ENCODE data around the gene GUCD1. TPM values are rescaled to one million over a fixed set of nuclear protein-coding genes. Genes with fewer than 3 reads are reported as not detected.
"Not testable (repeated sequence)": the region's sequence is repeated elsewhere in the genome, so short reads cannot be mapped to it uniquely, and the experiment has no call there.

Gene GUCD1
- 100 TPM for total RNA-seq (2013)
- polyA plus RNA-seq (10 to 100 TPM; 67.1 to 85.9 (median 72.5) TPM), polyA minus RNA-seq (129 and 244 TPM in 2 replicates), total RNA-seq (72.6 to 131 (median 96.2) reads per million in 11 experiments)

DNA sequence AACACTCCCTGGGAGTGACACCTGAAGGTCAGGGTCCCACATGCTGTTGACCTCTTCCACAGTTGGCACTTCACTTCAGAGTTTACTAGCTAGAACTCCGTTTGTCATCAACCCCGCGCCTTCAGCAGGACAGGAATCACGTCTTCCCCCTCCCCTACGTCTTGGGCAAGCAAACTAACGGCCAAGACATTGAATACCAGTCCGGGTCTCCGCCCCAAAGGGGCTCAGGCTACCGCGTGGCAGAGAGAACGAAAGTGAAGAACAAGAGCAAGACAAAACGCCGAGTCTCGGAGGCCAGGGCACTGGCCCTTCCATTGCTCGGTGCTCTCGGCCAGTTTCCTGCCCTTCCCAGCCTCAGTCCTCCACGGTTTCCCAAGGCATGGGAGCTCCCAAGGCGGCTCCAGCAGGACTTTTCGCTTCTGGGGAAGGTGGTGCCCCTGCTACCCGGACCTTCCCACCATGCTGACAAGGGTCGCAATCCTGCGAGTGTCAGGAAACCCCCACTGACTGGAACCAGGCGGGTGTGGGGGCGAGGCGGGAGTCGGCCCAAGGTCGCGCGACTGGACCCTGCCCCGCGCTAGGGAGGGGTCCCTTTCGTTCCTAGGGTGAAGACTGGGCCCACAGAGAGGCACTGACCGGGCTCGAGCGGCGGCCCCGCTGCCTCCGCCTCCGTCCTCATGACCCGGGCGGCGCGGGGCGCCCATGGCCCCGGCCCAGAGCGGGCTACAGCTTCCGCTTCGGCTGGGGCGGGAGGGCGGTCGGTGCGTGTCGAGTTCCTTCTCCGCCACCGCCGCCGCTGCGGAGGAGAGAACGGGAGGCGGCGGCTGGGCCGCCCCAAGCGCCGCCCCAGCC is at the start of gene GUCD1:
GUCD1 (minus strand) TSS at position 826 of the 852 bp plus-strand sequence; CDS start at position 679, 147 bp downstream.
- H3K36me3 Mint-ChIP-seq: peaks cover 38 to 44% of the 10 kb centered on the region in 2 donors
- TF ChIP-seq, protein P1, sequence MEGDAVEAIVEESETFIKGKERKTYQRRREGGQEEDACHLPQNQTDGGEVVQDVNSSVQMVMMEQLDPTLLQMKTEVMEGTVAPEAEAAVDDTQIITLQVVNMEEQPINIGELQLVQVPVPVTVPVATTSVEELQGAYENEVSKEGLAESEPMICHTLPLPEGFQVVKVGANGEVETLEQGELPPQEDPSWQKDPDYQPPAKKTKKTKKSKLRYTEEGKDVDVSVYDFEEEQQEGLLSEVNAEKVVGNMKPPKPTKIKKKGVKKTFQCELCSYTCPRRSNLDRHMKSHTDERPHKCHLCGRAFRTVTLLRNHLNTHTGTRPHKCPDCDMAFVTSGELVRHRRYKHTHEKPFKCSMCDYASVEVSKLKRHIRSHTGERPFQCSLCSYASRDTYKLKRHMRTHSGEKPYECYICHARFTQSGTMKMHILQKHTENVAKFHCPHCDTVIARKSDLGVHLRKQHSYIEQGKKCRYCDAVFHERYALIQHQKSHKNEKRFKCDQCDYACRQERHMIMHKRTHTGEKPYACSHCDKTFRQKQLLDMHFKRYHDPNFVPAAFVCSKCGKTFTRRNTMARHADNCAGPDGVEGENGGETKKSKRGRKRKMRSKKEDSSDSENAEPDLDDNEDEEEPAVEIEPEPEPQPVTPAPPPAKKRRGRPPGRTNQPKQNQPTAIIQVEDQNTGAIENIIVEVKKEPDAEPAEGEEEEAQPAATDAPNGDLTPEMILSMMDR (IDR thresholded peaks at IDR 0.05): no peak
- under 1% methylated on average over 63 of the region's 64 CpGs for WGBS (ENCODE audit: insufficient coverage)

DNA sequence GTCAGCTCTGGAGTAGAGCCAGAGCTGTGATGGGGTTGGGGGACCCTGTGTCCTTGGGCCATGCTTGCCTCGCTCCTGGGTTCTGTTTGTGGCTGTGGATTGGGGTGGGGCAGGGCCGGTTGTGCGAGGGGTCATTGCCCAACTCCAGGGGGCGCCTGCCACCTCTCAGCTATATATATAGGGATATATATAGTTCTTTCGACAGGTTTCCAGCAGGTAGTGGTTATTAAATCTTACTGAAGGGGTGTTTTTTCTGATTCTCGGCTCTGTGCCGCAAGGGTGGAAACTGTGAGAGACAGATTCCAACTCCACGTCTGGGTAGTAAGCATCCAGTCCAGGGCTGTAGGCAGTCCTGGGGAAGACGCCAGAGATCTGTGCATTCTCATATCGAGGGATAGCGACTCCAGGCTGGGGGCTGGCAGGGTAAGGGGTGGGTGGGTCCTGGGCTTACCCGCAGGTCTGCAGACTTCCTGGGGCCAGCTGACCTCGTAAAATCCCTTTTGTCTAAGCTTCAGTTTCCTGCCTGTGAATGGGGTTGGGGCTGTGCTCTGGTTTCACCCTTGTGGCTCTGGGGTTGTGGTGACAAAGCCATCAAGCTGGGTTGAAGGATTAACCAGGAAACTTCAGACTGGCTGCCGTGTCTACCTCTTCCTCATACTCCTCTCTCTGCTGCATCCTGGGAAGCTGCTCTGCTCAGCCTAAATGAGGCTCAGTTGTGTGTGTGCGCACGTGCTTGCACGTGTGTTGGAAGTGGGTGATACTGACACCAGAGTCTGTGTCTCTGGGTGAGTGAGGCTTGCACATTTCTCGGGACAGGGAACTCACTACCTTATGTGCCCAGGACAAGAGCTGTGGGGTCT is 49.1 kb upstream of the GUCD1 start:
- H3K36me3 Mint-ChIP-seq; H3K9me3 Mint-ChIP-seq; H3K27ac ChIP-seq (ENCODE audit: low read depth in 1 of 2, low read length in 2 of 2); H3K9ac ChIP-seq (ENCODE audit: insufficient read depth, low read length, poor library complexity, severe bottlenecking); H3K27me3 Mint-ChIP-seq (ENCODE audit: low read depth in 3 of 3); H3K79me2 ChIP-seq (ENCODE audit: insufficient read depth, low read length); H3K27me3 ChIP-seq (ENCODE audit: control insufficient read depth in 2 of 2, insufficient read depth in 2 of 2, low read length in 2 of 2); intact Hi-C loops (cut with micrococcal nuclease); H3K4me2 ChIP-seq (replicated peaks; ENCODE audit: extremely low read depth, low read length, poor library complexity, severe bottlenecking); H3K9me3 ChIP-seq (replicated peaks in 1 of 2; ENCODE audit: control insufficient read depth in 1 of 2, insufficient read depth in 1 of 2, low read length in 2 of 2); H4K20me1 ChIP-seq (ENCODE audit: insufficient read depth, low read length); H3K36me3 ChIP-seq (replicated peaks in 1 of 2; ENCODE audit: control insufficient read depth in 1 of 2, insufficient read depth in 2 of 2, low read length in 2 of 2): not testable (repeated sequence)
- WGBS (ENCODE audit: insufficient coverage): 0% methylated on average over 6 of the region's 18 CpGs
- peak overlapping the region; percentile 38 to 84 for H3K4me3 Mint-ChIP-seq
- Histone ChIP-seq H3K4me1 (ENCODE audit: control insufficient read depth in 1 of 2, insufficient read depth in 2 of 2, low read length in 2 of 2) (peaks cover 43 to 44% of the 10 kb centered on the region in 2 donors), H2AFZ (ENCODE audit: insufficient read depth, low read depth, low read length, poor library complexity, severe bottlenecking) (peak overlapping the region; percentile 67), H3K4me3 (replicated peaks in 1 of 3; ENCODE audit: low read depth in 2 of 3, low read length in 3 of 3) (peak overlapping the region in 1 of 3 experiments; percentile 4)
- H3K4me1 Mint-ChIP-seq: peaks cover 55% of the 10 kb centered on the region
- DNase-seq: peak in 1 of 3 donors; percentile 15
- H3K27ac Mint-ChIP-seq: peak overlapping the region; percentile 20 to 91 (median 71)

More for the DNA sequence above, at the start of gene GUCD1:
- peaks cover 0 to 3% (median 2%) of the 10 kb centered on the region in 3 donors for H3K27me3 Mint-ChIP-seq (ENCODE audit: low read depth in 3 of 3)
- peaks cover 92% of the 10 kb centered on the region for H3K79me2 ChIP-seq (ENCODE audit: insufficient read depth, low read length)
- H3K9ac ChIP-seq (ENCODE audit: insufficient read depth, low read length, poor library complexity, severe bottlenecking): peak within 1 kb of the TSS; percentile 98
- peaks cover 68% of the 10 kb centered on the region for H4K20me1 ChIP-seq (ENCODE audit: insufficient read depth, low read length)
- H3K4me3 ChIP-seq (replicated peaks in 1 of 3; ENCODE audit: low read depth in 2 of 3, low read length in 3 of 3): peak within 1 kb of the TSS; percentile 79 to 98 (median 97)
- peak within 1 kb of the TSS; percentile 93 for H3K4me2 ChIP-seq (replicated peaks; ENCODE audit: extremely low read depth, low read length, poor library complexity, severe bottlenecking)
- H3K36me3 ChIP-seq (replicated peaks in 1 of 2; ENCODE audit: control insufficient read depth in 1 of 2, insufficient read depth in 2 of 2, low read length in 2 of 2): peaks cover 24 to 38% of the 10 kb centered on the region in 2 donors
- H3K4me1 Mint-ChIP-seq: peaks cover 58% of the 10 kb centered on the region
- no peaks in the 10 kb centered on the region for H3K9me3 ChIP-seq (replicated peaks in 1 of 2; ENCODE audit: control insufficient read depth in 1 of 2, insufficient read depth in 1 of 2, low read length in 2 of 2)
- H3K4me1 ChIP-seq (ENCODE audit: control insufficient read depth in 1 of 2, insufficient read depth in 2 of 2, low read length in 2 of 2): peaks cover 46 to 57% of the 10 kb centered on the region in 2 donors
- H3K27ac Mint-ChIP-seq: peak within 1 kb of the TSS; percentile 96 to 99 (median 99)
- peak; percentile 22 to 51 (median 32) for DNase-seq
- H3K27me3 ChIP-seq (ENCODE audit: control insufficient read depth in 2 of 2, insufficient read depth in 2 of 2, low read length in 2 of 2): no peaks in the 10 kb centered on the region
- H3K9me3 Mint-ChIP-seq: no peaks in the 10 kb centered on the region
- H2AFZ ChIP-seq (ENCODE audit: insufficient read depth, low read depth, low read length, poor library complexity, severe bottlenecking): peak within 1 kb of the TSS; percentile 97
- H3K27ac ChIP-seq (ENCODE audit: low read depth in 1 of 2, low read length in 2 of 2): peak within 1 kb of the TSS; percentile 97 to 98
- intact Hi-C loops (cut with micrococcal nuclease): no loop called here
- H3K4me3 Mint-ChIP-seq: peak within 1 kb of the TSS; percentile 99 to 100

DNA sequence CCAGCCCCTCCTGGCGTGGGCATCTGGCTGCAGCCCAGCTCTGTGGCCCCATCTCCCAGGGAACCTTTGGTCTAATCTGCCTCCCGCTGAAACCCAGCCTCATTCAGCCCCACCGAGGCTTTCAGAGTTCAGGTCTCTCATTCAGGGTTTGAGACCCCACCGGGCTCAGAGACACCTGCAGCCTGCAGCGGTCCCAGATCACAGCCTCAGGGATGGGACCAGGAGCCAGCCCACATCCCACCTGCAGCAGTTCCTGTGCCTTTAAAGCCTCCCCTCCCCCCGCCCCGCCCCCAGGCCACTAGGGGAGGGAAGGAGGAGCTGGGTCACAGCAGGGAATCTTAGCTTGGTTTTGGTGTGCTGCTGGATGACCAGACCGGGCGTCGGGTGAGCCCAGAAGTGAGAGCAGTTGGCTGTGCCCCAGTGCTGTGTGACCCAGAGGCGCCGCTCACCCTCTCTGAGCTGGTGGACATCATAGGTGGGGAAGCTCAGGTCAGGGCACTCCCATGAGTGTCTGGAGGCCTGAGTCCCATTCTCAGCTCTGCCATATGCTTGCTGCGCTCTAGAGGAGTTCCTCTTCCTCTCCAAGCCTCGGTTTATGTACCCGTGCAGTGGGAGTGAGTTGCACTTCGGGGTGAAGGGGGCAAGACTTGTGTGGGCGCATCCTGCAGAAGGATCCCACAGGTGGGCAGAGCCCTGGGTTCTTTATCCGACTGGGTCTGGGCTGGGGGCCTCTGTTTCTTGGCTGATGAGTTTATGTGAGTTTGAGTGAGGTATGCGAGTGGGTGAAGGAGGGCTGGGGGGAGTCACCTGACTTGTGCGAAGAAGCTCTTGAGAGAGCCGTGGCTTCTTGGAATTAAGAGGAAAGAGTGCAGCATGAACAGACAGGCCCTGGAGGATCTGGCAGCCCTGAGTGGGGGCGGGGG is 48.2 kb upstream of the GUCD1 start, which contains the start of gene GGT1:
GGT1 (plus strand) TSS at position 347 of the 923 bp plus-strand sequence. CDS start 7,889 bp downstream, outside the sequence.
- intact Hi-C loops (cut with micrococcal nuclease); H3K79me2 ChIP-seq (ENCODE audit: insufficient read depth, low read length); H3K27me3 ChIP-seq (ENCODE audit: control insufficient read depth in 2 of 2, insufficient read depth in 2 of 2, low read length in 2 of 2); H3K9me3 ChIP-seq (replicated peaks in 1 of 2; ENCODE audit: control insufficient read depth in 1 of 2, insufficient read depth in 1 of 2, low read length in 2 of 2); DNase-seq; H3K9ac ChIP-seq (ENCODE audit: insufficient read depth, low read length, poor library complexity, severe bottlenecking); H3K9me3 Mint-ChIP-seq; H3K36me3 ChIP-seq (replicated peaks in 1 of 2; ENCODE audit: control insufficient read depth in 1 of 2, insufficient read depth in 2 of 2, low read length in 2 of 2); H3K4me2 ChIP-seq (replicated peaks; ENCODE audit: extremely low read depth, low read length, poor library complexity, severe bottlenecking); H3K36me3 Mint-ChIP-seq; H4K20me1 ChIP-seq (ENCODE audit: insufficient read depth, low read length); H3K27me3 Mint-ChIP-seq (ENCODE audit: low read depth in 3 of 3); H3K27ac ChIP-seq (ENCODE audit: low read depth in 1 of 2, low read length in 2 of 2): not testable (repeated sequence)
- peak within 1 kb of the TSS; percentile 64 to 91 (median 79) for H3K27ac Mint-ChIP-seq
- peaks cover 47% of the 10 kb centered on the region for H3K4me1 Mint-ChIP-seq
- WGBS (ENCODE audit: insufficient coverage): 59% methylated on average over 12 of the region's 22 CpGs
- H2AFZ ChIP-seq (ENCODE audit: insufficient read depth, low read depth, low read length, poor library complexity, severe bottlenecking): peak within 1 kb of the TSS; percentile 76
- H3K4me3 ChIP-seq (replicated peaks in 1 of 3; ENCODE audit: low read depth in 2 of 3, low read length in 3 of 3): peak within 1 kb of the TSS in 1 of 3 experiments; percentile 7
- H3K4me3 Mint-ChIP-seq: peak within 1 kb of the TSS; percentile 38 to 84
- peaks cover 38 to 40% of the 10 kb centered on the region in 2 donors for H3K4me1 ChIP-seq (ENCODE audit: control insufficient read depth in 1 of 2, insufficient read depth in 2 of 2, low read length in 2 of 2)

Measured in CD14-positive monocyte (primary cell).